ENCODE data around the gene FCGBP.

Gene FCGBP

GRCh38 chr19:39936622-39937021 lies 2.2 kb upstream of the FCGBP start:
- no peak for DNase-seq (ENCODE audit: low spot score)
- TF ChIP-seq, protein P1, sequence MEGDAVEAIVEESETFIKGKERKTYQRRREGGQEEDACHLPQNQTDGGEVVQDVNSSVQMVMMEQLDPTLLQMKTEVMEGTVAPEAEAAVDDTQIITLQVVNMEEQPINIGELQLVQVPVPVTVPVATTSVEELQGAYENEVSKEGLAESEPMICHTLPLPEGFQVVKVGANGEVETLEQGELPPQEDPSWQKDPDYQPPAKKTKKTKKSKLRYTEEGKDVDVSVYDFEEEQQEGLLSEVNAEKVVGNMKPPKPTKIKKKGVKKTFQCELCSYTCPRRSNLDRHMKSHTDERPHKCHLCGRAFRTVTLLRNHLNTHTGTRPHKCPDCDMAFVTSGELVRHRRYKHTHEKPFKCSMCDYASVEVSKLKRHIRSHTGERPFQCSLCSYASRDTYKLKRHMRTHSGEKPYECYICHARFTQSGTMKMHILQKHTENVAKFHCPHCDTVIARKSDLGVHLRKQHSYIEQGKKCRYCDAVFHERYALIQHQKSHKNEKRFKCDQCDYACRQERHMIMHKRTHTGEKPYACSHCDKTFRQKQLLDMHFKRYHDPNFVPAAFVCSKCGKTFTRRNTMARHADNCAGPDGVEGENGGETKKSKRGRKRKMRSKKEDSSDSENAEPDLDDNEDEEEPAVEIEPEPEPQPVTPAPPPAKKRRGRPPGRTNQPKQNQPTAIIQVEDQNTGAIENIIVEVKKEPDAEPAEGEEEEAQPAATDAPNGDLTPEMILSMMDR (IDR thresholded peaks at IDR 0.05; ENCODE audit: extremely low read depth, missing control alignments): no peak

DNA sequence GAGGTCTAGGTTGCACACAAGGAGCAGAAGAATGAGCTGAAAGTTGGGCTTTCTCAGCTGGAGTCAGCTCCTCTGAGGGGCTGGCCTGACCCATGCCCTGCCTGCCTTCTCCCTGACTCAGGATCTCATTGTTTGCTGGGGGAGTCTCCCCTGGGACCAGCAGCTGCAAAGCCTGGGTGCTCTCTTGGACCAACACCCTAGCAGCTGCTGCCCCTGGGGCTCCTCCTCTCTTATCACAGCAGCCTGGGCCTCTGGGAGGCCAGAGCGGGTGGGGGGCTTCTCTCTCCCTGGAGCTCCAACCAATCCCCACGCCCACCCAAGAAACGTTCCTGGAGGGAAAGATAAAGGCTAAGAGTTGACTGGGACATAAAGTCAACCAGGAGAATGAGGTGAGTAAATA lies 1.6 kb upstream of the FCGBP start:
- DNase-seq (ENCODE audit: low spot score): no peak
- TF ChIP-seq, protein P1 (IDR thresholded peaks at IDR 0.05; ENCODE audit: extremely low read depth, missing control alignments): no peak

DNA sequence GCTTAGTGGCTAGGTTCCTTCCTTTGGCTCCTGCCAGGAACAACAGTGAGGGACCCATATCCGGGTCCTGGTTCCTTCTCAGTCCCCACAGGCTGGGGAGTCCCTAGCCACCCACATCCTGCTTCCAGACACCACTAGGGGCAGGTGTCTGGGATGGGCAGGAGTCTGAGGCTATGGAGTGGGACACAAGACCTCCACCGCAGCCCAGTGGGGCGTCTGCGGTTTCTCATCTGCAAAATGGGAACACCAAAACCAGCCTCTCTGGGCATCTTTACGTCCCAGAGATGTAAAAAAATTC lies 879 bp upstream of the FCGBP start:
- no peak for DNase-seq (ENCODE audit: low spot score)
- TF ChIP-seq, protein P1 (IDR thresholded peaks at IDR 0.05; ENCODE audit: extremely low read depth, missing control alignments): no peak

GRCh38 chr19:39929750-39930149 lies 4.7 kb downstream of the FCGBP start:
- TF ChIP-seq, protein P1 (IDR thresholded peaks at IDR 0.05; ENCODE audit: extremely low read depth, missing control alignments): no peak
- no peak for DNase-seq (ENCODE audit: low spot score)

- TF ChIP-seq, protein P1 (IDR thresholded peaks at IDR 0.05; ENCODE audit: extremely low read depth, missing control alignments): no peak
- no peak for DNase-seq (ENCODE audit: low spot score)
Observed at GRCh38 chr19:39928357-39928725, 6.1 kb downstream of the FCGBP start.

- no peak for DNase-seq (ENCODE audit: low spot score)
- TF ChIP-seq, protein P1 (IDR thresholded peaks at IDR 0.05; ENCODE audit: extremely low read depth, missing control alignments): no peak
Observed at GRCh38 chr19:39927524-39928356, 6.7 kb downstream of the FCGBP start.

DNA sequence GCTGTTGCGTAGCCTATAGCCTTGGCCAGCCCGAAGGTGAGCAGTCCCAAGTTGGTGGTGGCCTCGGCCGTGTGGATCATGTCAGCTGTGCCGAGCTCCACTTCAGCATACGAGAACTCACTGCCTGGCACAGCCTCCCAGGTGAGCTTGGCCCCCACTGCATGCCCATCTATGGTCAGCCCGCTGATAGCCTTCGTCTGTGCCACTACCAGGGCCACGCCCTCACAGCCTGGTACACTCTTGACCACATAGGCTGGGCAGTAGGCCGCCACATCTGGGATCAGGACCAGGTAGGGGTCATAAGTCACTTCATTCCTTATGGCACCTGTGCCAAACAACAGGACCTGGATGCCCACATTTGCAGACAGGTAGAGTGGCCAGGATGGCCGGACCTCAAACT lies 7.4 kb downstream of the FCGBP start:
- DNase-seq (ENCODE audit: low spot score): no peak
- TF ChIP-seq, protein P1 (IDR thresholded peaks at IDR 0.05; ENCODE audit: extremely low read depth, missing control alignments): no peak
